GM06990 (cell line): ENCODE results near the gene BRCA1.

Experiments
- DNase-seq: peaks from one replicate; pipeline ENCODE4 v3.0.0-alpha.2; 2011; ENCODE audit not compliant: insufficient read length; ENCODE audit errors: extremely low read depth
- H3K27me3 ChIP-seq: replicated peaks from 2 replicates; pipeline ENCODE4 v1.6.0; 2011; ENCODE audit warnings: low read length; ENCODE audit not compliant: control insufficient read depth, insufficient read depth
- H3K36me3 ChIP-seq: 2 replicates; pipeline ENCODE4 v1.5.1; 2011; ENCODE audit warnings: low read length; ENCODE audit not compliant: control insufficient read depth, insufficient read depth
- H3K4me3 ChIP-seq: replicated peaks from 2 replicates; pipeline ENCODE4 v1.5.1; 2011; ENCODE audit warnings: low read depth, mild to moderate bottlenecking, control low read depth, low read length
- TF ChIP-seq, protein P1 (sequence below): IDR thresholded peaks from 2 replicates; pipeline ENCODE4 v1.5.1; 2011; ENCODE audit warnings: low read length, control low read depth, mild to moderate bottlenecking, inconsistent platforms; ENCODE audit not compliant: insufficient read depth, poor library complexity, severe bottlenecking

The BRCA1 gene

DNA sequence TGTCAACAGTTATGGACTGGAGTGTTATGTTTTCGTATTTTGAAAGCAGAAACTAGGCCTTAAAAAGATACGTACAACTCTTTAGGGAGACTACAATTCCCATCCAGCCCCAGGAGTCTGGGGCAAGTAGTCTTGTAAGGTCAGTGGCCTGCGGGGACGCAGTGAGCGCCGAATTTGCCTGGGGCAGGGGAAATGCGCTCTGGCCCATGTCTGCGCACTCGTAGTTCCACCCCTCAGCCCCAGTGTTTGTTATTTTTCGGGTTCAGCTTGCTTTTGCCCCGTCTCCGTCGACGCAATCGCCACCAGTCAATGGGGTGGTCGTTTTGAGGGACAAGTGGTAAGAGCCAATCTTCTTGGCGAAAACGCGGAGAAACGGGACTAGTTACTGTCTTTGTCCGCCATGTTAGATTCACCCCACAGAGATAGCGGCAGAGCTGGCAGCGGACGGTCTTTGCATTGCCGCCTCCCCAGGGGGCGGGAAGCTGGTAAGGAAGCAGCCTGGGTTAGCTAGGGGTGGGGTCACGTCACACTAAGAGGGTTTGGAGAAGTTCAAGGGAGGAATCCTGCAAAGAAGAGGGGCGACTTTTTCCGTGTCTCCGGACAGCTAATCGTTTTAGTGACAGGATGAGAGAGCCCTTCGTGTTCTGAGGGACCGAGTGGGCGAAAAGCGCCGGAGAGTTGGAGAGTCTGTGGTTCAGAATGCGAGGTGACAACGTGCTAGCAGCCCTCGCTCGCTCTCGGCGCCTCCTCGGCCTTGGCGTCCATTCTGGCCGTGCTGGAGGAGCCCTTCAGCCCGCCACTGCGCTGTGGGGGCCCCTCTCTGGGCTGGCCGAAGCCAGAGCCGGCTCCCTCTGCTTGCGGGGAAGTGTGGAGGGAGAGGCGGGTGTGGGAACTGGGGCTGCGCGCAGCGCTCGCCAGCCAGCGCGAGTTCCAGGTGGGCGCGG lies 1.1 kb upstream of the BRCA1 start:
- DNase-seq, result no peak

DNA sequence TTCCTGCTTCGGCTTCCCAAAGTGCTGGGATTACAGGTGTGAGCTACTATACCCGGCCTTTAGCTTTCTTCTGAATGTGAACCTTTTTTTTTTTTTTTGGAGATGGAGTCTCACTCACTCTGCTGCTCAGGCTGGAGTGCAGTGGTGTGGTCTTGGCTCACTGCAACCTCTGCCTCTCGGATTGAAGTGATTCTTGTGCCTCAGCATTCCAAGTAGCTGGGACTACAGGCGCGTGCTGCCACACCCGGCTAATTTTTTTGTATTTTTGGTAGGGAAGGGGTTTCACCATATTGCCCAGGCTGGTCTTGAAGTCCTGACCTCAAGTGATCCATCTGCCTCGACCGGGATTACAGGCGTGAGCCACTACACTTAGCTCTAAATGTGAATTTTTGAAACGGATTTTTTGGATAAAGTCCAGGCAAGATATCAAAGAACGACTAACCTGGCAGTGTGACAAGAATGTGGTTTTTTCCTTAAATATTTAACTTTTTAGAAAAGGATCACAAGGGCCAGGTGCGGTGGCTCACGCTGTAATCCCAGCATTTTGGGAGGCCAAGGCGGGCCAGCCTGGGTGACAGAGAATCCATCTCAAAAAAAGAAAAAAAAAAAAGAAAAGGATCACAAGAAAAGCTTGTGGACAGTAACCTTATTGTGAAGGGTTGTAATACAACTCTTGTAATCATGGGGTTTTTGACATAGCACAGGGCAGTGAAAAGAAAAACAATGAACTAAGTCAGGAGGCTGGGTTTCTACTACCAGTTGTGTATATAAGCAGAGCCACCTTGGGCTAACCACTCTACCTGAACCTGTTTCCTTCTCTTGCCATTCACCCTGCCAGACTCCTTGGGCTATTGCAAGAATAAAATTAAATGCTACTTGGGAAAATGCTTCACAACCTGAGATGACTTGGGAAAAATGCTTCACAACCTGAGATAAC lies 6.2 kb downstream of the BRCA1 start:
- DNase-seq, result no peak
- H3K36me3 ChIP-seq, result no peaks in the 10 kb centered on the region
- no peak overlapping the region for H3K4me3 ChIP-seq
- H3K27me3 ChIP-seq, result no peaks in the 10 kb centered on the region
- TF ChIP-seq, protein P1, sequence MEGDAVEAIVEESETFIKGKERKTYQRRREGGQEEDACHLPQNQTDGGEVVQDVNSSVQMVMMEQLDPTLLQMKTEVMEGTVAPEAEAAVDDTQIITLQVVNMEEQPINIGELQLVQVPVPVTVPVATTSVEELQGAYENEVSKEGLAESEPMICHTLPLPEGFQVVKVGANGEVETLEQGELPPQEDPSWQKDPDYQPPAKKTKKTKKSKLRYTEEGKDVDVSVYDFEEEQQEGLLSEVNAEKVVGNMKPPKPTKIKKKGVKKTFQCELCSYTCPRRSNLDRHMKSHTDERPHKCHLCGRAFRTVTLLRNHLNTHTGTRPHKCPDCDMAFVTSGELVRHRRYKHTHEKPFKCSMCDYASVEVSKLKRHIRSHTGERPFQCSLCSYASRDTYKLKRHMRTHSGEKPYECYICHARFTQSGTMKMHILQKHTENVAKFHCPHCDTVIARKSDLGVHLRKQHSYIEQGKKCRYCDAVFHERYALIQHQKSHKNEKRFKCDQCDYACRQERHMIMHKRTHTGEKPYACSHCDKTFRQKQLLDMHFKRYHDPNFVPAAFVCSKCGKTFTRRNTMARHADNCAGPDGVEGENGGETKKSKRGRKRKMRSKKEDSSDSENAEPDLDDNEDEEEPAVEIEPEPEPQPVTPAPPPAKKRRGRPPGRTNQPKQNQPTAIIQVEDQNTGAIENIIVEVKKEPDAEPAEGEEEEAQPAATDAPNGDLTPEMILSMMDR, result no peak

More for the DNA sequence above, 1.1 kb upstream of the BRCA1 start:
- Histone ChIP-seq H3K4me3 (peak overlapping the region; percentile 95), H3K36me3 (no peaks in the 10 kb centered on the region), H3K27me3 (no peaks in the 10 kb centered on the region)
- TF ChIP-seq, protein P1, result no peak

DNA sequence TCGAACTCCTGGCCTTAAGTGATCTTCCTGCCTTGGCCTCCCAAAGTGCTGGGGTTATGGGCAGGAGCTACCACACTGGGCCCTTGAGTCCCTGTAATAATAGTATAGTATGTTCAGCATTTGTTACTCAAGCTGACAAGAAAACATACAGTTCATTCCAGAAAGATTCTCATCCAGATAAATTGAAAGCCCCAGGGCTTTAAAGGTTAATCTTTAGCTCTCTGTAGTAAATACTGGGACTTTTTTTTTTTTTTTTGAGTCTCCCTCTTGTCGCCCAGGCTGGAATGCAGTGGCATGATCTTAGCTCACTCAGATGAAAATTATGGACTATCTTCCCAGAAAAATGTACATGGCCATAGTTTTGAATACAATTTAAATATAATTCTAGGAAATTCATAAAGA lies 11.0 kb downstream of the BRCA1 start:
- no peak for DNase-seq
- no peaks in the 10 kb centered on the region for H3K27me3 ChIP-seq
- no peak overlapping the region for H3K4me3 ChIP-seq
- TF ChIP-seq, protein P1, result no peak
- peaks cover 2% of the 10 kb centered on the region for H3K36me3 ChIP-seq

DNA sequence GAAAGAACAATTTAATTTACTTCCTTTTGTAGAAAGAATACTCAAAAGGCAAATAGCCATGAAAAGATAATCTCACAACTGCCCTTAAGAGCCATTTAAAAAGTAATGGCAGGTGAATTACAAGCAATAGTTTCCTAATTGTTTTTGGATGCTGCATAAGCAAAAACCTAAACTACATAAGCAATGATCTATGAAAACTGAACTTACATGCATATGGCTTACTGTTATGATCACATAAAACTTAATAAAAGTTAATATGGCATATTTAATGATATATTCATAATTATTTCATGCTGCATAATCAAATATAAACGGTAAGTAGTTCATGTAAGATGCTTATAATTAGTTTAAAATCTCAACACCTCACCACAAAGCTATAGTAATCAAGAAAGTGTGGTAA lies 18.6 kb downstream of the BRCA1 start:
- no peak for DNase-seq
- Histone ChIP-seq H3K4me3 (no peak overlapping the region), H3K27me3 (no peaks in the 10 kb centered on the region), H3K36me3 (peaks cover 6% of the 10 kb centered on the region)
- TF ChIP-seq, protein P1, result no peak

DNA sequence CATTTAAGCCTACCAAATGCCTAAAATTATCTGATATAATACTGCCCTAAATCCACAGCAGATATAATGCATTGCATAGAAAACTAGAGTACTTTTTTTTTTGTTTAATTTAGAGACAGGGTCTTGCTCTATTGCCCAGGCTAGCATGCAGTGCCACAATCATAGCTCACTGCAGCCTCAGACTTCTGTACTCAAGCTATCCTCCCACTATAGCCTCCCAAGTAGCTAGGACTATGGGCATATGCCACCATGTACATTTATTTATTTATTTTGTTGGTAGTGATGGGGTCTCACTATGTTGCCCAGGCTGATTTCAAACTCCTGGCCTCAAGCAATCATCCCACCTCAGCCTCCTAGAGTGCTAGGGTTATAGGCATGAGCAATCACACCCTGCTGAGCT lies 20.0 kb downstream of the BRCA1 start:
- DNase-seq, result no peak
- TF ChIP-seq, protein P1, result no peak
- Histone ChIP-seq H3K27me3 (no peaks in the 10 kb centered on the region), H3K4me3 (no peak overlapping the region), H3K36me3 (peaks cover 4% of the 10 kb centered on the region; the same call in 1 of the 2 replicates)
